Natural killer cell treated with Interleukin-12 subunit alpha and Interleukin-12 subunit beta and Interleukin-15 and Interleukin-18, amount 100 ng/mL, for 72 hours (primary cell): ENCODE measurements around the gene DCAF4. TPM values are rescaled to one million over a fixed set of nuclear protein-coding genes. Genes with fewer than 3 reads are reported as not detected.
A peak's percentile ranks its signal among the peaks of the same experiment; 100 is the strongest.

Source experiments
- ATAC-seq, 2 donors: fragments of 150-1000 bp; cut with Tn5 transposase in 1 of 2; sonication (Bioruptor Pico), chemical (Tn5 transposase) in 1 of 2; 2 replicates each; pipeline ENCODE4 v1.10.0; 2021
- DNase-seq: peaks from one replicate; pipeline ENCODE4 v3.0.0; 2022; ENCODE audit warnings: low spot score
- H3K27ac Mint-ChIP-seq, 2 donors: 1 replicate in 1 of 2; 2 replicates in 1 of 2; pipeline ENCODE4 v1.8.0; 2022; ENCODE audit warnings: mixed read lengths in 2 of 2, mild to moderate bottlenecking in 1 of 2, moderate library complexity in 1 of 2
- H3K27me3 Mint-ChIP-seq, 2 donors: 1 replicate in 1 of 2; 2 replicates in 1 of 2; pipeline ENCODE4 v1.8.0; 2022; ENCODE audit warnings: mixed read lengths in 2 of 2
- H3K36me3 Mint-ChIP-seq: one replicate; pipeline ENCODE4 v1.8.0; 2022; ENCODE audit warnings: mixed read lengths
- H3K4me1 Mint-ChIP-seq, 2 donors: 1 replicate in 1 of 2; 2 replicates in 1 of 2; pipeline ENCODE4 v1.8.0; 2022; ENCODE audit warnings: low read depth in 2 of 2, mixed read lengths in 2 of 2, mild to moderate bottlenecking in 1 of 2
- H3K4me3 Mint-ChIP-seq: one replicate; pipeline ENCODE4 v1.8.0; 2022; ENCODE audit warnings: mixed read lengths
- H3K9me3 Mint-ChIP-seq: 2 replicates; pipeline ENCODE4 v1.8.0; 2022; ENCODE audit warnings: mixed read lengths
- total RNA-seq, 2 donors: library from RNA; stranded (reverse); gene quantifications; one replicate each; pipeline ENCODE4 v1.2.3, GENCODE V29; 2022

DCAF4 gene
- total RNA-seq, 2 donors from 2014 or later = 15.1 to 20.6 TPM

GRCh38 chr14:72925815-72926291 is 411 bp upstream of the DCAF4 start:
- H3K27ac Mint-ChIP-seq = peak overlapping the region; percentile 58 to 83
- peaks cover 0 to 16% of the 10 kb centered on the region in 2 donors for H3K4me1 Mint-ChIP-seq
- H3K4me3 Mint-ChIP-seq = peak overlapping the region; percentile 91
- no peak for DNase-seq
- no peaks in the 10 kb centered on the region for H3K36me3 Mint-ChIP-seq
- no peak for ATAC-seq
- no peaks in the 10 kb centered on the region for H3K9me3 Mint-ChIP-seq
- H3K27me3 Mint-ChIP-seq = peaks cover 4 to 13% of the 10 kb centered on the region in 2 donors

GRCh38 chr14:72928872-72929271 is 2.6 kb downstream of the DCAF4 start:
- Mint-ChIP-seq H3K27me3 (no peaks in the 10 kb centered on the region), H3K9me3 (no peaks in the 10 kb centered on the region), H3K4me3 (no peak overlapping the region), H3K27ac (no peak overlapping the region), H3K4me1 (peaks cover 4 to 21% of the 10 kb centered on the region in 2 donors), H3K36me3 (no peaks in the 10 kb centered on the region)
- DNase-seq = no peak
- ATAC-seq = no peak

DNA sequence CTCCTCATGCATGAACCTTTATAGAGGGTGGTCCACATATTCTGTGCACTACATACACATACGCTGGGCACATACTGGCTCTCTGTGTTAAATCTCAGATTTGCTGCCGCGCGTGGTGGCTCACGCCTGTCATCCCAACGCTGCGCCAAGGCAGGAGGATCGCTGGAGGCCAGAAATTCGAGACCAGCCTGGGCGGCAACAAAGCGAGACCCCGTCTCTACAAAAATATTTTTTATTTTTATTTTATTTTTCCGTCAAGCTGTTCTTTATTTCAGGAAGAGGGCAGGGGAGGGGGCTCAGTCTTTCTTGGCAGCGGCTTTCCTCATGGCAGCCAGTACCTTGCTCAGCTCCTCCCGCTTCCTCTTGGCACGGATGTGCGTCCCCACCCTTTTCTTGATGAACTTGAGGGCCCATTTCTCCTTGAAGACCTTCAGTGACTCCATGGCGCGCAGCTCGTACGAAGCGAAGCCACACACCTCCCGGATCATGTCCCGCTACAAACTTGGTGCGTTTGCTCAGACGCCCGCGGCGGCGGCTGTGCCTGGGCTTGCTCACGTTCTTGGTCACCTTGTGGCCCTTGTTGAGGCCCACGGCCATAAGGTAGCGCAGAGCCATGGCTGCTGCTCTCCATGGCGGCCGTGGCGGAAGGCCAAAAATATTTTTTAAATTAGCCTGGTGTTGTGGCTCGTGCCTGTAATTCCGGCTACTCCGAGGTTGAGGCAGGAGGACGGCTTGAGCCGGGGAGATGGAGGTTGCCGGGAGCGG is 3.2 kb downstream of the DCAF4 start:
- Mint-ChIP-seq H3K27ac (no peak overlapping the region), H3K36me3 (no peaks in the 10 kb centered on the region), H3K27me3 (no peaks in the 10 kb centered on the region), H3K4me1 (peaks cover 4 to 21% of the 10 kb centered on the region in 2 donors), H3K4me3 (no peak overlapping the region), H3K9me3 (no peaks in the 10 kb centered on the region)
- ATAC-seq (no peak), DNase-seq (no peak)

GRCh38 chr14:72932893-72933292 is 6.6 kb downstream of the DCAF4 start:
- Mint-ChIP-seq H3K27me3 (no peaks in the 10 kb centered on the region), H3K4me1 (peaks cover 14 to 16% of the 10 kb centered on the region in 2 donors), H3K9me3 (no peaks in the 10 kb centered on the region), H3K4me3 (no peak overlapping the region), H3K36me3 (peaks cover 6% of the 10 kb centered on the region), H3K27ac (no peak overlapping the region)
- ATAC-seq (no peak), DNase-seq (no peak)

- Mint-ChIP-seq H3K27ac (no peak overlapping the region), H3K4me3 (no peak overlapping the region), H3K4me1 (peaks cover 10 to 11% of the 10 kb centered on the region in 2 donors), H3K9me3 (no peaks in the 10 kb centered on the region), H3K27me3 (no peaks in the 10 kb centered on the region), H3K36me3 (peaks cover 6% of the 10 kb centered on the region)
- ATAC-seq = no peak
- DNase-seq = peak; percentile 25
Observed at GRCh38 chr14:72939630-72940029, 13.4 kb downstream of the DCAF4 start.

DNA sequence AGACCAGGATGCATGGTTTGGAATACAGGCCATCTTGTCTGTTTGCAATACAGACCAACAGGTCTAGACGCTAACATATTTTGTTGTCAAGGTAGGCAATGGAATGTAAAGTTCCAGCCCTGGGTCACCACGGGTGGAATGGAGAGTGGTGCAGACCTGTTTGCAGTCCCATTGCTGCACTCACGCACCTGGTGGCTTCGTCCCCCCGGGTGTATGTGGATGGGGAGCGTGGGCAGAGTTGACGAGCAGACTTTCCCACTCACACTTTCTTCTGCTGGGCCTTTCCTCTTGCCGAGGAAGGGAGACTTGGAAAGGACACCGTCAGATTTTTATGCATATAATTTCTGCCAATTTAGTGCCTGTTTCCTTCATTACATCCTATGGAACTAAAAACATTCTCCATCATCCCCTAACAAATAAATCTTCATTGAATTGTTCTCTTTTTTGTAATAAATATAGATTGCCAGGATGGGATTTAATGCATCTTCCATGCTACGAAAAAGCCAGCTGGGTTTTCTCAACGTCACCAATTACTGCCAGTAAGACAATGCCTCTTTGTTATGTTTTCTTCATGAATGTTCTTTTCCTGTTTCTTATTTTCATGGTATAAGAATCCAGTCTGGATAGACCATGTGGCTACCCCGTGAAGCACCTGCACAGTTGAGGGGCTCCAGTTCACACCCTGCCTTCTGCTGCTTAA is 15.2 kb downstream of the DCAF4 start:
- Mint-ChIP-seq H3K27ac (no peak overlapping the region), H3K4me3 (no peak overlapping the region), H3K27me3 (no peaks in the 10 kb centered on the region), H3K4me1 (peaks cover 9 to 11% of the 10 kb centered on the region in 2 donors), H3K36me3 (peaks cover 6% of the 10 kb centered on the region), H3K9me3 (no peaks in the 10 kb centered on the region)
- ATAC-seq (no peak), DNase-seq (peak; percentile 3)

DNA sequence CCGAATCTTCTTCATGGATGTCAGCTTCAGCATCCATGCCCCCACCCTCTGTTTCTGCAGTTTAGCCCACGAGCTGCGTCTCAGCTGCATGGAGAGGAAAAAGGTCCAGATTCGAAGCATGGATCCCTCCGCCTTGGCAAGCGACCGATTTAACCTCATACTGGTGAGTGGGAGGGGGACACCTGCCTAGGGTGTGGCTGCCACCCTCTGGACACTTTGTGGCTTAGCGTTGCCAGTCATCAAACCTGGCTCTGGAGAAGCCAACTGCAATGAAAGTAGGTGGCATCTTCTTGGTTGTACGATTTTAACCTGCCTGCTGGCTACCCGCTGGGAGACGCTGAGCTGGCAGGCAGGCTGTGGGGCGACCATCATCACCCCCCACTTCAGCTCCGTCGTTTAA is 16.7 kb downstream of the DCAF4 start:
- Mint-ChIP-seq H3K27ac (no peak overlapping the region), H3K4me1 (peaks cover 7% of the 10 kb centered on the region in 2 donors), H3K36me3 (no peaks in the 10 kb centered on the region), H3K9me3 (no peaks in the 10 kb centered on the region), H3K4me3 (no peak overlapping the region), H3K27me3 (no peaks in the 10 kb centered on the region)
- ATAC-seq (no peak), DNase-seq (peak; percentile 5)

GRCh38 chr14:72943876-72944430 is 17.7 kb downstream of the DCAF4 start:
- no peak for ATAC-seq
- no peak for DNase-seq
- Mint-ChIP-seq H3K4me3 (no peak overlapping the region), H3K36me3 (no peaks in the 10 kb centered on the region), H3K9me3 (no peaks in the 10 kb centered on the region), H3K27ac (no peak overlapping the region), H3K27me3 (no peaks in the 10 kb centered on the region), H3K4me1 (peaks cover 10 to 16% of the 10 kb centered on the region in 2 donors)

- Mint-ChIP-seq H3K4me3 (no peak overlapping the region), H3K27me3 (no peaks in the 10 kb centered on the region), H3K27ac (no peak overlapping the region), H3K36me3 (no peaks in the 10 kb centered on the region), H3K4me1 (peaks cover 10 to 16% of the 10 kb centered on the region in 2 donors), H3K9me3 (no peaks in the 10 kb centered on the region)
- no peak for ATAC-seq
- no peak for DNase-seq
Observed at GRCh38 chr14:72945356-72946027, 19.2 kb downstream of the DCAF4 start.

GRCh38 chr14:72946491-72946890 is 20.2 kb downstream of the DCAF4 start:
- Mint-ChIP-seq H3K27me3 (no peaks in the 10 kb centered on the region), H3K27ac (no peak overlapping the region), H3K9me3 (no peaks in the 10 kb centered on the region), H3K4me1 (peaks cover 10 to 16% of the 10 kb centered on the region in 2 donors), H3K36me3 (no peaks in the 10 kb centered on the region), H3K4me3 (no peak overlapping the region)
- DNase-seq (no peak), ATAC-seq (no peak)

DNA sequence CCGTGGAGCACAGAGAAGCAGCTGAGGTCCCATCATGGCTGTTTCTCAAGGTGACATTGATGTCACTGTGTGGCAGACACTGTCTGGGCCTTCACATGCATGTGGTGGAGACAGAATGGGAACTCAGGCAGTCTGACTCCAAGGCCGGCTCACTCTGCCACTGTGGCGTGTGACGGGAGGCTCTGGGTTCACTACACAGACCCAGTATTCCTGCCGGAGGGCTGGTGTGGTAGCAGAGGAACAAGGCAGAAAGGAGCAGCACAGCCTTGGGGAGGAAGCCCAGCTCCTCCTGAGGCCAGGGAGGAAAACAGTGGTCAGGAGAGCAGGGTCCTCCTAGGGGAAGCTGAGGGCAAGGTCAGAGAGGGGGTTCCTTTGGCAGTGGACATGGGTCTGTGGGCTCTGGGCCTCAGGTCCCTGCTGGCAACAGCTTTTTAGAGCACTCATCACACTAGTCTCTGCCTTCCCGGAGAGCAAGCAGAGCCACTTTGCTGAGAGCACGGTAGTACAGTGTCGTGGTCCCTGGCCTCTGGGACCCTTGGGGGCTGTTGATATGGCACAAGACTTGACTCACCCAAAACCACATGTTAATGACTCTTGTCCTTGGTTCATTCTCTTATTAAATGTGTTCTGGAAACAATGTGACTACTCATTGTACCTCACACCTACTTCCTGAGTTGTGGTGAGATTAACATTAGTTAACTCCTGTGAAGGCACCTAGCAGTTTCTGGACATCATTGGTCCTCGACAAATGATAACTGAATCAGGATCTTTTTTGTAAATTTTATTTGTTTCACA is 21.3 kb downstream of the DCAF4 start:
- Mint-ChIP-seq H3K36me3 (no peaks in the 10 kb centered on the region), H3K27ac (peak overlapping the region; percentile 23 to 27), H3K4me3 (no peak overlapping the region), H3K4me1 (peaks cover 10 to 16% of the 10 kb centered on the region in 2 donors), H3K9me3 (no peaks in the 10 kb centered on the region), H3K27me3 (no peaks in the 10 kb centered on the region)
- ATAC-seq = peak; percentile 69 to 82
- no peak for DNase-seq

DNA sequence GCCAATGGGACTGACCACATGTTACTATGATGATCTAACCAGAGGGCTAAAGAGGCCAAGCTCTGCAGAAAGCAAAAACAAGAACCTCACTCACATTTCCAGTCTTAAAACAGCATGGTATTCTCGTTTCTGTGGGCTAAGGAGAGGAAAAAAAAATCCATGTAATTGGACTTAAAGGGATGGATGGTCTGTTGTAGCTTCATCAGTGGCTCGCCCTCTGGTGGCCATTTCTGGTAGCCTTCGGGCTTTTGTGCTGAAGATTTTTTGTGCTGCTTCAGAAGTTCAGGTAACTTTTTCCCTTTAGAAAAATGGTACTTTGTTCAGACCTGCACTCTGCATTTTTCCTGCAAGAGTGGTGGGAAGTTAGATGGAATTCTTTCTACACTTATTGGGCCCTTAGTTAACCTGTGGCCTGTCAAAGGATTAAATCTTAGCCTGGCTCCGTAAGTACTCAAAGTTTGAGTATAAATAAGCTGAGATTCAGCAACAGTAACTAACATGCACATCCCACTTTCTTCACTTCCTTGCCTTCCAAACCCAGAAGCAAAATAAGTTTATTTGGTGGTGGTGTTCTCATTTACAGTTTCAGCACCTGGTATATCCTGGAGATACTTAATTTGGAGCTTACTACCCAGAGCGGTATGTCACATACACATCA is 22.3 kb downstream of the DCAF4 start:
- Mint-ChIP-seq H3K4me1 (peaks cover 10 to 16% of the 10 kb centered on the region in 2 donors), H3K4me3 (no peak overlapping the region), H3K27me3 (no peaks in the 10 kb centered on the region), H3K27ac (peak overlapping the region; percentile 23 to 27), H3K9me3 (no peaks in the 10 kb centered on the region), H3K36me3 (no peaks in the 10 kb centered on the region)
- ATAC-seq (peak in 1 of 2 donors; percentile 33), DNase-seq (no peak)

- H3K27me3 Mint-ChIP-seq = no peaks in the 10 kb centered on the region
- no peaks in the 10 kb centered on the region for H3K9me3 Mint-ChIP-seq
- H3K27ac Mint-ChIP-seq = no peak overlapping the region
- no peak overlapping the region for H3K4me3 Mint-ChIP-seq
- H3K36me3 Mint-ChIP-seq = no peaks in the 10 kb centered on the region
- DNase-seq (no peak), ATAC-seq (no peak)
- peaks cover 7 to 14% of the 10 kb centered on the region in 2 donors for H3K4me1 Mint-ChIP-seq
Observed at GRCh38 chr14:72952171-72952570, 25.9 kb downstream of the DCAF4 start.
